SJSA1 (cell line): ENCODE results near the gene DOK4. TPM values are rescaled to one million over a fixed set of nuclear protein-coding genes. Genes with fewer than 3 reads are reported as not detected.
A peak's percentile ranks its signal among the peaks of the same experiment; 100 is the strongest.
"Not testable (repeated sequence)": the region's sequence is repeated elsewhere in the genome, so short reads cannot be mapped to it uniquely, and the experiment has no call there.

ENCODE experiments used
- DNase-seq, 2 experiments: peaks; one replicate each; pipeline ENCODE4 v3.0.0-alpha.2; 2015 to 2020; ENCODE audit warnings: low spot score in 2 of 2, low read depth in 1 of 2
- H3K27ac ChIP-seq: fragments of 250-450 bp; sonication (Bioruptor Pico); 2 replicates; pipeline ENCODE4 v1.5.1; 2020; ENCODE audit warnings: mild to moderate bottlenecking, moderate library complexity
- H3K27me3 ChIP-seq: fragments of 250-450 bp; sonication (Bioruptor Pico); replicated peaks from 2 replicates; pipeline ENCODE4 v1.5.1; 2020; ENCODE audit warnings: mild to moderate bottlenecking, moderate library complexity
- H3K36me3 ChIP-seq: fragments of 250-450 bp; sonication (Bioruptor Pico); 2 replicates; pipeline ENCODE4 v1.5.1; 2020; ENCODE audit warnings: mild to moderate bottlenecking
- H3K4me1 ChIP-seq: fragments of 250-450 bp; sonication (Bioruptor Pico); replicated peaks from 2 replicates; pipeline ENCODE4 v1.6.1; 2021; ENCODE audit warnings: mild to moderate bottlenecking
- H3K4me3 ChIP-seq: fragments of 250-450 bp; sonication (Bioruptor Pico); 2 replicates; pipeline ENCODE4 v1.5.1; 2020; ENCODE audit warnings: mild to moderate bottlenecking
- H3K9me3 ChIP-seq: fragments of 250-450 bp; sonication (Bioruptor Pico); replicated peaks from 2 replicates; pipeline ENCODE4 v1.5.1; 2020; ENCODE audit warnings: mild to moderate bottlenecking
- total RNA-seq: library from RNA; depleted of rRNA; stranded (reverse); fragments of >200 nt; shearing (Covaris generic); gene quantifications from 2 replicates; pipeline ENCODE4 v1.2.3, GENCODE V29; 2014

The DOK4 gene
- total RNA-seq, 1 experiment from 2014 or later, result 5.6 TPM

GRCh38 chr16:57502048-57502775 is 15.9 kb upstream of the DOK4 start:
- no peak overlapping the region for H3K27ac ChIP-seq
- no peak overlapping the region for H3K4me3 ChIP-seq
- DNase-seq, result no peak
- peaks cover 30% of the 10 kb centered on the region for H3K4me1 ChIP-seq
- no peaks in the 10 kb centered on the region for H3K36me3 ChIP-seq
- H3K27me3 ChIP-seq, result no peaks in the 10 kb centered on the region
- H3K9me3 ChIP-seq, result no peaks in the 10 kb centered on the region

DNA sequence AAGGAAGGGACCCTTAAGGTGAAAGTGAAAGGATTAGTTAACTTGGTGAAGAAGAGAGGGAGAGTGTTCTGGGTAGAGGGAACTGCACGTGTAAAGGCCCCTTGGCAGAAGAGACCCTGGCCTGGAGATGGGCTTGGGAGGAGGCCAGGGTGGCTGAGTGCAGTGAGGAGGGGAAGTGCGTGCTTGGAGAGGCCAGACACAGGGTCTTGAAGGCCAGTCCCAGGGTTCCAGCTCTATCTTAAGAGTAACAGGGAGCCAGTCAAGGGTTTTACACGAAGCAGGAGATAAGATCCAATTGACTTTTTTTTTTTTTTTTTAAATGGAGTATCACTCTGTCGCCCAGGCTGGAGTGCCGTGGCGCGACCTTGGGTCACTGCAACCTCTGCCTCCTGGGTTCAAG is 15.2 kb upstream of the DOK4 start:
- Histone ChIP-seq H3K27me3 (no peaks in the 10 kb centered on the region), H3K4me1 (peaks cover 30% of the 10 kb centered on the region), H3K36me3 (no peaks in the 10 kb centered on the region), H3K9me3 (no peaks in the 10 kb centered on the region), H3K4me3 (no peak overlapping the region), H3K27ac (no peak overlapping the region)
- no peak for DNase-seq

DNA sequence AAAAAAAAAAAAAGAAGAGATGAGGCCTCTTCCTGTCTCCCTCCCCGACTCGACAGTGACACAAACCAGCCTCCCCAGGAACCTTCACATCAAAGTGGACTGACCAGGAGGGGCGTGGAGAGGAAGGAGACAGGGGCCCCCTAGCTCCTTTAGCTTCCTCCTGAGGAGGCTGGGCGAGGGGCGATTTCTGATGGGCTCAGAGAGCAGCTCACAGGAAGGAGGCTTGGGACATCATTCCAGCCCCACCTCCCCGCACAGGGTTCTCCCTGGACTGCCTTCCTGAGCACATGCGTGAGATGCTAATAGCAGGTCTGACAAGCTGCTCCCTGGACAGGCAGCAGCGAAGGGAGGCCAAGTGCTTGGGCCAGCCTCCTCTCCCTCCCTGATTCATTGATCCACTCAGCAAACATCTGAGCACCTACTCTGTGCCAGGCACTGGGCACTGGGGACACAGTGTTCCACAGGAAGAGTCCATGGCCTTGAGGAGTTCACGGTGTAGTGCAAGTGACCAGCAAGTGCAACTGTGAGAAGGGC is 14.4 kb upstream of the DOK4 start:
- H3K4me1 ChIP-seq, result peaks cover 30% of the 10 kb centered on the region
- H3K4me3 ChIP-seq, result no peak overlapping the region
- peak overlapping the region; percentile 59; the same call in 1 of the 2 replicates for H3K27ac ChIP-seq
- DNase-seq, result no peak
- H3K9me3 ChIP-seq, result no peaks in the 10 kb centered on the region
- no peaks in the 10 kb centered on the region for H3K36me3 ChIP-seq
- no peaks in the 10 kb centered on the region for H3K27me3 ChIP-seq

GRCh38 chr16:57499941-57500340 is 13.6 kb upstream of the DOK4 start:
- H3K27ac ChIP-seq, result peak overlapping the region; percentile 59
- H3K4me3 ChIP-seq, H3K27me3 ChIP-seq, H3K36me3 ChIP-seq, H3K9me3 ChIP-seq: not testable (repeated sequence)
- peak; percentile 72 to 83 for DNase-seq
- peaks cover 30% of the 10 kb centered on the region for H3K4me1 ChIP-seq

GRCh38 chr16:57498031-57498430 is 11.7 kb upstream of the DOK4 start:
- Histone ChIP-seq H3K27ac (no peak overlapping the region), H3K36me3 (no peaks in the 10 kb centered on the region), H3K9me3 (no peaks in the 10 kb centered on the region), H3K4me3 (no peak overlapping the region), H3K27me3 (0 out of 2 replicates have a peak, but pooled peaks cover 4% of the 10 kb centered on the region), H3K4me1 (peaks cover 30% of the 10 kb centered on the region)
- no peak for DNase-seq

- H3K36me3 ChIP-seq, result no peaks in the 10 kb centered on the region
- no peak for DNase-seq
Measured at GRCh38 chr16:57497121-57497520, 10.8 kb upstream of the DOK4 start.

GRCh38 chr16:57493767-57494166 is 7.5 kb upstream of the DOK4 start:
- no peak for DNase-seq
- no peaks in the 10 kb centered on the region for H3K36me3 ChIP-seq
- no peaks in the 10 kb centered on the region for H3K4me1 ChIP-seq
- no peak overlapping the region for H3K4me3 ChIP-seq
- H3K27me3 ChIP-seq, result 0 out of 2 replicates have a peak, but pooled peaks cover 4% of the 10 kb centered on the region
- H3K9me3 ChIP-seq, result no peaks in the 10 kb centered on the region
- no peak overlapping the region for H3K27ac ChIP-seq

More at GRCh38 chr16:57497121-57497520, 10.8 kb upstream of the DOK4 start:
- Histone ChIP-seq H3K9me3 (no peaks in the 10 kb centered on the region), H3K4me3 (no peak overlapping the region), H3K27me3 (0 out of 2 replicates have a peak, but pooled peaks cover 4% of the 10 kb centered on the region), H3K27ac (no peak overlapping the region), H3K4me1 (peaks cover 27% of the 10 kb centered on the region)

DNA sequence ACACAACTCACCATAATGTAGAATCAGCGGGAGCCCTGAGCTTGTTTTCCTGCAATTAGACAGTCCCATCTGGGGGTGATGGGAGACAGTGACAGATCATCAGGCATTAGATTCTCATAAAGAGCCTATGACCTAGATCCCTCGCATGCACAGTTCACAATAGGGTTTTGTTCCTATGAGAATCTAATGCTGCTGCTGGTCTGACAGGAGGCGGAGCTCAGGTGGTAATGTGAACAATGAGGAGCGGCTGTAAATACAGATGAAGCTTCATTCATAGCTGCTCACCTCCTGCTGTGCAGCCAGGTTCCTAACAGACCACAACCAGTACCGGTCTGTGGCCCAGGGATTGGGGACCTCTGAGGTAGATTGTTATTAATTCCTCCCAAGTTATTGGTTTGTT is 2.9 kb upstream of the DOK4 start:
- Histone ChIP-seq H3K4me1 (peaks cover 14% of the 10 kb centered on the region), H3K4me3 (no peak overlapping the region), H3K9me3 (no peaks in the 10 kb centered on the region), H3K36me3 (no peaks in the 10 kb centered on the region), H3K27ac (no peak overlapping the region), H3K27me3 (0 out of 2 replicates have a peak, but pooled peaks cover 2% of the 10 kb centered on the region)
- no peak for DNase-seq

DNA sequence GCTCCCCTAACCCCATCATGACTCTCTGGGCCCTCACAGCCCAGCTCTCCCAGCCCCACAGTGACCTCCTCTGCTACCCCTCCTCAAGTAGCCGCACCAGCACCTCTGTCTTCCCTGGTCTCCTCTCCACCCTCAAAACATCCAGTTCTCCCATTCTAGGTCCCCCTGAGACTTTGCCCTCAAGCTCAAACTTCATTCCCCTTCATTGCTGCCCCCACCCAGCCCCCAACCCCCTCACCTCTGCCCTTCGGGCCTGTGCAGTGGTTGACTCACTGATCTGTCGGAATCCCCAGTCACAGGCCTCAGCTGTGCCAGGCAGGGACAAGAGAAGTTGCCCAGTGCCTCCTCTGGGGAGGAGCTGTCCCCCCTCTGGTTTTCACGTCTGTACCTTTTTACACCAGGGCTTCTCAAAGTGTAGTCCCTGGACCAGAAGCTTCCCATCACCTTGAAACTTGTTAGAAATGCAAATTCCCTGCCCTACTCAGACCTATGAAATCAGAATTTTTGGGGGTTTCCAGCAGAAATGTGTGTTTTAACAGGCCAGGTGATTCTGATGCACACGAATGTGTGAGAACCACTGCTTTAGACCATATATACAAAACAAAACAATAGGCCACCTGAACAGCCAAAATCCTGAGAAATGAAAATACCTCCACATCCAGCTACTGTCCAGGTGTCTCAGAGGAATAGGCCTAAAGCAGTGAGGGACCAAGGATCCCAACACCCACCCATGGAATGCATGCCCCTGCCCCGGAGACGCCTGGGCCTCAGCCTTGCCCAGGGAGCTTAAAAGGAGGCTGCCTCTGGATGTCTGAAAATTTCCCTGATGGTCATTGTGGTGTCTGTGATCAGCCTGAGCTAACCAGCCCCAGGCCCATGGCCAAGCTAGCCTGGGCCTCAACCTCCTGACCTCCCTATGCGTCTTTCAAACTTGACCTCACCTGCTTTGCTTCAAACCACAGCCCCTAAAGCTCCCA is 853 bp upstream of the DOK4 start:
- Histone ChIP-seq H3K36me3 (no peaks in the 10 kb centered on the region), H3K4me1 (peaks cover 14% of the 10 kb centered on the region), H3K27ac (no peak overlapping the region), H3K9me3 (no peaks in the 10 kb centered on the region), H3K4me3 (peak overlapping the region; percentile 57), H3K27me3 (no peaks in the 10 kb centered on the region)
- DNase-seq, result no peak

DNA sequence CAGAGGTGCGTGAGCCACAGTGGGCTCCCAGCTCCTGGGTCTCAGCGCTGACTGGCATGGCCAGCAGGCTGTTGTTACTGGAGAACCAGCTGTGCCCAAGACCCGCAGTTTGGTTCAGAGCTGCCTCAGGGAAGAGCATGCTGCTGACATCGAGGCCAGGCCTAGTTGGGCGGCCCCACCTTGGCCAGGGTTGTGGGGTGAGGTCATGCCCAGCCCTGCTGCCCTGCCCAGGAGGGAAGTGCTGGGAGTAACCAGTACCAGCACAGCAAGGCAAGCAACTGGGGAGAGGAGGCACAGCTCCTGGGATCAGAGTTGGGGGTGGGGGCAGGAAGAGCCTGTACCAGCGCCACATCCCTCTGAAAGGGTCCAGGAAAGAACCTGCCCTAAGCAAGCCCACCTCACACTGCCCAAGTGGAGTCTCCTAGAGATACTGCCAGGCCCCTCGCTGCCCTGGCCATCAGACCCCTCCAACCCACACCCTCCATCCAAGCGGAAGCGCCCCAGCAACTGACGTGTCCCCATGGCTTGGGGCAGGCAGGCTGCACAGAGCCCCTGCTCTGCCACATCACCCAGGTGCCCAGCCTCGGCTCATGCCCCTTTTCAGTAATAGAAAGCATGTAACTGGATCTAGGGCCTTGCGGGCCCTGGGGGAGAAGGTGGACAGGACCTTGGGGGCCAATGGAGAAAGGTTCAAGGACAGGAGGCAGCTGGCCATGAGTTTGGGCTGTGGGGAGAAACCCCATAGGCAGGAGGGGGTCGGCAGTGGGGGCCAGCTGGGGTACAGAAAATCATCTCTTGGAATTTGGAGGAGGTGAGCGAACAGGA is 990 bp downstream of the DOK4 start:
- peak in 1 of 2 experiments; percentile 40 for DNase-seq

GRCh38 chr16:57484515-57485005 is 1.7 kb downstream of the DOK4 start:
- H3K4me1 ChIP-seq, result peaks cover 18% of the 10 kb centered on the region

More for the DNA sequence above, 990 bp downstream of the DOK4 start:
- Histone ChIP-seq H3K27ac (no peak overlapping the region), H3K36me3 (no peaks in the 10 kb centered on the region), H3K9me3 (no peaks in the 10 kb centered on the region), H3K4me1 (peaks cover 18% of the 10 kb centered on the region), H3K27me3 (no peaks in the 10 kb centered on the region), H3K4me3 (peak overlapping the region; percentile 57)

GRCh38 chr16:57483725-57484514 is 2.4 kb downstream of the DOK4 start:
- no peaks in the 10 kb centered on the region for H3K27me3 ChIP-seq
- no peak overlapping the region for H3K27ac ChIP-seq
- no peaks in the 10 kb centered on the region for H3K36me3 ChIP-seq
- no peak overlapping the region for H3K4me3 ChIP-seq
- H3K4me1 ChIP-seq, result peaks cover 18% of the 10 kb centered on the region
- H3K9me3 ChIP-seq, result no peaks in the 10 kb centered on the region
- DNase-seq, result peak in 1 of 2 experiments; percentile 42

More at GRCh38 chr16:57484515-57485005, 1.7 kb downstream of the DOK4 start:
- Histone ChIP-seq H3K36me3 (no peaks in the 10 kb centered on the region), H3K4me3 (no peak overlapping the region), H3K9me3 (no peaks in the 10 kb centered on the region), H3K27ac (no peak overlapping the region), H3K27me3 (no peaks in the 10 kb centered on the region)
- no peak for DNase-seq
